Suprapubic skin (tissue), 4 donors: ENCODE results near the gene AKT2. TPM values are rescaled to one million over a fixed set of nuclear protein-coding genes. Genes with fewer than 3 reads are reported as not detected.

Experiments
- DNase-seq, 2 donors: peaks; one replicate each; pipeline ENCODE4 v3.0.0-alpha.2; 2019; ENCODE audit warnings: low spot score in 2 of 2
- H3K27ac ChIP-seq: fragments of 200-600 bp; sonication (generic); one replicate; pipeline ENCODE4 v1.5.1; 2019
- H3K27me3 ChIP-seq: fragments of 200-600 bp; sonication (generic); one replicate; pipeline ENCODE4 v1.5.1; 2019
- H3K36me3 ChIP-seq: fragments of 200-600 bp; sonication (generic); one replicate; pipeline ENCODE4 v1.5.1; 2019
- H3K4me1 ChIP-seq: fragments of 200-600 bp; sonication (generic); one replicate; pipeline ENCODE4 v1.5.1; 2019
- H3K4me3 ChIP-seq: fragments of 200-600 bp; sonication (generic); one replicate; pipeline ENCODE4 v1.5.1; 2019; ENCODE audit warnings: mild to moderate bottlenecking
- H3K9me3 ChIP-seq: fragments of 200-600 bp; sonication (generic); one replicate; pipeline ENCODE4 v1.5.1; 2019
- CTCF ChIP-seq, 2 donors: fragments of 200-600 bp in 1 of 2; fragments of 450-650 bp in 1 of 2; sonication (generic) in 1 of 2; IDR thresholded peaks; one replicate each; pipeline ENCODE4 v1.5.1; 2016 to 2019; ENCODE audit warnings: antibody characterized with exemption in 2 of 2, mild to moderate bottlenecking in 1 of 2, moderate library complexity in 1 of 2
- EP300 ChIP-seq: sonication (generic); formaldehyde crosslinking; IDR thresholded peaks from one replicate; pipeline ENCODE4 v1.6.1; 2017; ENCODE audit warnings: antibody characterized with exemption
- POLR2A ChIP-seq, 2 donors: fragments of 450-650 bp; IDR thresholded peaks; one replicate each; pipeline ENCODE4 v1.6.1; 2017; ENCODE audit warnings: antibody characterized with exemption in 2 of 2, mild to moderate bottlenecking in 2 of 2, moderate library complexity in 2 of 2
- POLR2AphosphoS5 ChIP-seq, 3 donors: sonication (generic); formaldehyde crosslinking; IDR thresholded peaks; one replicate each; pipeline ENCODE4 v1.6.1; 2017; ENCODE audit warnings: antibody characterized with exemption in 3 of 3
- WGBS: methylation state at CpG from one replicate; pipeline ENCODE4 v1.1.5; 2018; 5-methylcytosine and 5-hydroxymethylcytosine counted together
- total RNA-seq, 4 donors: library from RNA; depleted of rRNA; stranded (reverse); fragments of >200 nt; gene quantifications; one replicate each; pipeline ENCODE4 v1.1.0, GENCODE V29; 2016

Gene AKT2
- total RNA-seq, 4 donors from 2014 or later, result 76.4 to 146 (median 92.3) TPM

- TF ChIP-seq POLR2AphosphoS5 (IDR thresholded peaks at IDR 0.05) (no peak), CTCF (IDR thresholded peaks at IDR 0.05) (no peak), POLR2A (IDR thresholded peaks at IDR 0.05) (no peak), EP300 (no peak)
- Histone ChIP-seq H3K36me3 (peaks cover 38% of the 10 kb centered on the region), H3K4me1 (peaks cover 9% of the 10 kb centered on the region), H3K27ac (no peak overlapping the region), H3K9me3 (no peaks in the 10 kb centered on the region), H3K27me3 (peaks cover 14% of the 10 kb centered on the region), H3K4me3 (no peak overlapping the region)
- DNase-seq, result no peak
- WGBS, result 81% methylated on average over 6 of the region's 6 CpGs
These were observed 54.1 kb downstream of the AKT2 start for GRCh38 chr19:40231057-40231456.

GRCh38 chr19:40229926-40230417, 55.2 kb downstream of the AKT2 start:
- no peak overlapping the region for H3K27ac ChIP-seq
- peaks cover 27% of the 10 kb centered on the region for H3K36me3 ChIP-seq
- peaks cover 15% of the 10 kb centered on the region for H3K4me1 ChIP-seq
- 65% methylated on average over 4 of the region's 4 CpGs for WGBS
- peaks cover 19% of the 10 kb centered on the region for H3K27me3 ChIP-seq
- no peaks in the 10 kb centered on the region for H3K9me3 ChIP-seq
- no peak for DNase-seq
- no peak for TF ChIP-seq EP300
- no peak for TF ChIP-seq POLR2A (IDR thresholded peaks at IDR 0.05)
- no peak for TF ChIP-seq CTCF (IDR thresholded peaks at IDR 0.05)
- TF ChIP-seq POLR2AphosphoS5 (IDR thresholded peaks at IDR 0.05), result no peak
- no peak overlapping the region for H3K4me3 ChIP-seq

- Histone ChIP-seq H3K27ac (no peak overlapping the region), H3K4me3 (no peak overlapping the region), H3K36me3 (peaks cover 22% of the 10 kb centered on the region), H3K4me1 (peaks cover 15% of the 10 kb centered on the region), H3K27me3 (peaks cover 24% of the 10 kb centered on the region), H3K9me3 (no peaks in the 10 kb centered on the region)
- no peak for TF ChIP-seq POLR2AphosphoS5 (IDR thresholded peaks at IDR 0.05)
- no peak for TF ChIP-seq POLR2A (IDR thresholded peaks at IDR 0.05)
- no peak for TF ChIP-seq EP300
- no peak for TF ChIP-seq CTCF (IDR thresholded peaks at IDR 0.05)
- 23% methylated on average over 3 of the region's 3 CpGs for WGBS
- DNase-seq, result no peak
These were observed 55.7 kb downstream of the AKT2 start for GRCh38 chr19:40229484-40229883.

GRCh38 chr19:40228863-40229262, 56.3 kb downstream of the AKT2 start:
- Histone ChIP-seq H3K27me3 (peaks cover 27% of the 10 kb centered on the region), H3K27ac (no peak overlapping the region), H3K9me3 (no peaks in the 10 kb centered on the region), H3K36me3 (peaks cover 16% of the 10 kb centered on the region), H3K4me3 (no peak overlapping the region), H3K4me1 (peaks cover 15% of the 10 kb centered on the region)
- TF ChIP-seq EP300 (no peak), CTCF (IDR thresholded peaks at IDR 0.05) (no peak), POLR2AphosphoS5 (IDR thresholded peaks at IDR 0.05) (no peak), POLR2A (IDR thresholded peaks at IDR 0.05) (no peak)
- WGBS, result 88% methylated on average over 5 of the region's 5 CpGs
- no peak for DNase-seq

- H3K4me3 ChIP-seq, result no peak overlapping the region
- WGBS, result 47% methylated on average over 10 of the region's 10 CpGs
These were observed 56.8 kb downstream of the AKT2 start for GRCh38 chr19:40228346-40228745.

More at GRCh38 chr19:40228346-40228745, 56.8 kb downstream of the AKT2 start:
- no peak overlapping the region for H3K27ac ChIP-seq
- TF ChIP-seq POLR2AphosphoS5 (IDR thresholded peaks at IDR 0.05), result no peak
- no peak for TF ChIP-seq CTCF (IDR thresholded peaks at IDR 0.05)
- no peak for TF ChIP-seq POLR2A (IDR thresholded peaks at IDR 0.05)
- no peak for TF ChIP-seq EP300
- DNase-seq, result no peak
- peaks cover 29% of the 10 kb centered on the region for H3K27me3 ChIP-seq
- peaks cover 16% of the 10 kb centered on the region for H3K4me1 ChIP-seq
- no peaks in the 10 kb centered on the region for H3K9me3 ChIP-seq
- H3K36me3 ChIP-seq, result peaks cover 11% of the 10 kb centered on the region
